ENCODE data around the gene WWOX. TPM values are rescaled to one million over a fixed set of nuclear protein-coding genes. Genes with fewer than 3 reads are reported as not detected.

Gene WWOX
- total and polyA plus RNA-seq, 2 of the 8 experiments (the other 6 are each of a cell fraction or from before 2014, with no cell fraction given) = 5.4 to 16.7 TPM

DNA sequence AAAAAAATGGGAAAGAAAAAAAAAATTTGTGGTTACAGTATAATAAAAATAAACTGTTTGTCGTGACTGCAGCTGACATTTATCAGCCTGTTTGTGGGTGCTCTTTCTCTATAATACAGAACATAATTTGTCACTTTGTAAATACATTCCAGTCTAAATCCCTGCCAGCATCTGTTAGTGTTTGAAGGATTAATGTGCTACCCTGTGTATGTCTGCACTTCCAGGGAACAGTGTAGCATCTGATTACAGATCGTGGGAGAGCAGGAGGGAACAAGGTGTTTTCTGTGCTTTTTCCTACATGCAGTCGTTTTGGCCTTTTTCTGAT, 265.1 kb downstream of the WWOX start:
- Histone ChIP-seq H3K14ac (ENCODE audit: insufficient read length) (no peak overlapping the region), H3K23ac (ENCODE audit: insufficient read length) (no peak overlapping the region), H3K4me1 (replicated peaks in 1 of 4; ENCODE audit: control insufficient read depth in 3 of 4, insufficient read depth in 4 of 4, low read length in 3 of 4) (0 out of 7 replicates have a peak, but pooled peaks cover 0 to 2% (median 0%) of the 10 kb centered on the region in 4 experiments), H3K27me3 (replicated peaks in 1 of 4; ENCODE audit: control insufficient read depth in 3 of 4, extremely low read depth in 1 of 4, insufficient read depth in 3 of 4, low read length in 3 of 4) (no peaks in the 10 kb centered on the region; a peak in 1 of 7 replicates), H3K79me2 (ENCODE audit: control insufficient read depth in 1 of 2, insufficient read depth in 2 of 2, low read length in 2 of 2) (no peaks in the 10 kb centered on the region), H3K9ac (replicated peaks in 1 of 4; ENCODE audit: extremely low read depth in 1 of 4, low read depth in 3 of 4, low read length in 3 of 4) (no peak overlapping the region), H3K27ac (ENCODE audit: low read depth, low read length) (no peak overlapping the region), H2BK12ac (ENCODE audit: low read depth, low read length) (no peak overlapping the region), H2BK15ac (ENCODE audit: low read length) (no peak overlapping the region), H3K4ac (replicated peaks; ENCODE audit: insufficient read length, low read depth, low read length) (no peak overlapping the region), H3K56ac (replicated peaks; ENCODE audit: insufficient read length, low read depth, low read length) (no peak overlapping the region), H4K8ac (ENCODE audit: extremely low read depth, insufficient read depth, low read length) (no peak overlapping the region), H3K4me2 (ENCODE audit: insufficient read depth in 1 of 2, low read depth in 2 of 2, low read length in 2 of 2) (no peak overlapping the region), H3K23me2 (ENCODE audit: low read depth, low read length) (no peaks in the 10 kb centered on the region), H4K91ac (replicated peaks; ENCODE audit: insufficient read length, low read length) (no peak overlapping the region), H3K36me3 (ENCODE audit: control insufficient read depth in 2 of 4, insufficient read depth in 4 of 4, low read length in 3 of 4) (no peaks in the 10 kb centered on the region), H4K20me1 (replicated peaks in 1 of 2; ENCODE audit: control insufficient read depth in 1 of 2, insufficient read depth in 2 of 2, low read length in 2 of 2) (no peaks in the 10 kb centered on the region), H2AK5ac (ENCODE audit: low read depth, low read length) (no peak overlapping the region), H2BK5ac (ENCODE audit: low read depth, low read length) (no peak overlapping the region), H4K5ac (ENCODE audit: insufficient read length, low read depth, low read length) (no peak overlapping the region), H3K18ac (ENCODE audit: extremely low read depth, low read length) (no peak overlapping the region), H3K4me3 (ENCODE audit: extremely low read depth in 1 of 4, insufficient read depth in 2 of 4, low read depth in 3 of 4, low read length in 4 of 4) (no peak overlapping the region), H3K79me1 (ENCODE audit: low read depth, low read length) (no peaks in the 10 kb centered on the region), H3K9me3 (ENCODE audit: insufficient read depth in 2 of 2, low read depth in 1 of 2, low read length in 1 of 2) (no peaks in the 10 kb centered on the region), H2AFZ (ENCODE audit: low read length) (no peak overlapping the region), H2BK20ac (ENCODE audit: low read length) (no peak overlapping the region), H2BK120ac (replicated peaks; ENCODE audit: low read depth, low read length) (no peak overlapping the region)
- no peak for DNase-seq (ENCODE audit: low read depth in 1 of 2, low spot score in 2 of 2)
- FAIRE-seq = no peak
- CTCF ChIA-PET (ENCODE audit: partially characterized antibody) = interaction anchor here (1.1 to 2.1 kb wide), 15 partner anchors 8 to 690 kb away, joined by 3 to 12 read pairs (median 3); no protein-coding TSS in a partner anchor
- POLR2A ChIA-PET (ENCODE audit: partially characterized antibody) = no interaction called here
- WGBS, 2 experiments (ENCODE audit: extremely low coverage in 1 of 2, insufficient coverage in 1 of 2, insufficient read length in 1 of 2, insufficient replicate concordance in 2 of 2, low coverage in 1 of 2, low lambda C conversion rate in 2 of 2, missing lambda C conversion rate in 1 of 2) = 78% methylated on average over 3 of the region's 3 CpGs; no CpG with 5 or more reads in 1 of the 2 experiments
- TF ChIP-seq BRCA1 (IDR thresholded peaks at IDR 0.05; ENCODE audit: low read depth, low read length) (no peak), RFX5 (IDR thresholded peaks at IDR 0.05; ENCODE audit: borderline replicate concordance, low read depth, low read length) (no peak), EZH2 (IDR thresholded peaks at IDR 0.05; ENCODE audit: low read depth, low read length, severe bottlenecking) (no peak), TEAD4 (IDR thresholded peaks at IDR 0.05; ENCODE audit: low read depth, low read length) (no peak), CBX8 (IDR thresholded peaks at IDR 0.05; ENCODE audit: borderline replicate concordance, low read depth, low read length) (no peak), TAF1 (IDR thresholded peaks at IDR 0.05; ENCODE audit: low read depth, low read length) (no peak), CREB1 (IDR thresholded peaks at IDR 0.05) (no peak), CHD1 (IDR thresholded peaks at IDR 0.05; ENCODE audit: low read depth, low read length) (no peak), EGR1 (IDR thresholded peaks at IDR 0.05; ENCODE audit: borderline replicate concordance, low read depth, low read length) (no peak)

All from H1 (cell line).